Stimulated activated CD4-positive, alpha-beta T cell treated with anti-CD3 and anti-CD28 coated beads, Interleukin-15, amount 100 ng/mL, for 48 hours (primary cell): ENCODE data around the gene ALDH1L1.

ENCODE experiments used
- DNase-seq, 2 donors: peaks; one replicate each; pipeline ENCODE4 v3.0.0-alpha.2; 2020; ENCODE audit warnings: low read depth in 2 of 2

Gene ALDH1L1

GRCh38 chr3:126194713-126195305 is 14.4 kb upstream of the ALDH1L1 start:
- DNase-seq = no peak

- DNase-seq = no peak
Observed at GRCh38 chr3:126191246-126191645, 10.9 kb upstream of the ALDH1L1 start.

- no peak for DNase-seq
Observed at GRCh38 chr3:126187920-126188319, 7.5 kb upstream of the ALDH1L1 start.

GRCh38 chr3:126186749-126187148 is 6.4 kb upstream of the ALDH1L1 start:
- no peak for DNase-seq

GRCh38 chr3:126186271-126186670 is 5.9 kb upstream of the ALDH1L1 start:
- DNase-seq = no peak

- no peak for DNase-seq
Observed at GRCh38 chr3:126184465-126185000, 4.1 kb upstream of the ALDH1L1 start.

GRCh38 chr3:126181398-126181725 is 976 bp upstream of the ALDH1L1 start:
- DNase-seq = no peak

GRCh38 chr3:126179825-126180476 is 435 bp downstream of the ALDH1L1 start:
- DNase-seq = no peak

- DNase-seq = no peak
Observed at GRCh38 chr3:126170073-126170777, 10.2 kb downstream of the ALDH1L1 start.

- DNase-seq = no peak
Observed at GRCh38 chr3:126167566-126167965, 12.8 kb downstream of the ALDH1L1 start.

- DNase-seq = no peak
Observed at GRCh38 chr3:126166009-126166408, 14.4 kb downstream of the ALDH1L1 start.

GRCh38 chr3:126161309-126161708 is 19.1 kb downstream of the ALDH1L1 start:
- no peak for DNase-seq

- DNase-seq = no peak
Observed at GRCh38 chr3:126160243-126161210, 19.9 kb downstream of the ALDH1L1 start.

GRCh38 chr3:126159476-126159875 is 20.9 kb downstream of the ALDH1L1 start:
- no peak for DNase-seq

GRCh38 chr3:126158912-126159454 is 21.4 kb downstream of the ALDH1L1 start:
- no peak for DNase-seq

GRCh38 chr3:126158016-126158911 is 22.1 kb downstream of the ALDH1L1 start:
- DNase-seq = no peak

- DNase-seq = no peak
Observed at GRCh38 chr3:126157083-126157768, 23.2 kb downstream of the ALDH1L1 start.

GRCh38 chr3:126156468-126156867 is 23.9 kb downstream of the ALDH1L1 start:
- DNase-seq = no peak

GRCh38 chr3:126155819-126156218 is 24.6 kb downstream of the ALDH1L1 start:
- DNase-seq = no peak

- no peak for DNase-seq
Observed at GRCh38 chr3:126155280-126155640, 25.1 kb downstream of the ALDH1L1 start.
